ENCODE measurements around the gene CLSTN1.
A peak's percentile ranks its signal among the peaks of the same experiment; 100 is the strongest.
"Not testable (repeated sequence)": the region's sequence is repeated elsewhere in the genome, so short reads cannot be mapped to it uniquely, and the experiment has no call there.

Gene CLSTN1

GRCh38 chr1:9714257-9714718 lies 109.5 kb downstream of the CLSTN1 start:
- DNase-seq (ENCODE audit: low spot score): no peak

GRCh38 chr1:9712767-9713166 lies 111.0 kb downstream of the CLSTN1 start:
- DNase-seq (ENCODE audit: low spot score): not testable (repeated sequence)

- DNase-seq (ENCODE audit: low spot score): no peak
These were observed 112.2 kb downstream of the CLSTN1 start for GRCh38 chr1:9711466-9712020.

- DNase-seq (ENCODE audit: low spot score): no peak
These were observed 113.7 kb downstream of the CLSTN1 start for GRCh38 chr1:9710037-9710436.

GRCh38 chr1:9706178-9706577 lies 117.6 kb downstream of the CLSTN1 start:
- DNase-seq (ENCODE audit: low spot score): no peak

GRCh38 chr1:9705337-9706093 lies 118.2 kb downstream of the CLSTN1 start:
- DNase-seq (ENCODE audit: low spot score): no peak

GRCh38 chr1:9703681-9704080 lies 120.1 kb downstream of the CLSTN1 start:
- no peak for DNase-seq (ENCODE audit: low spot score)

- no peak for DNase-seq (ENCODE audit: low spot score)
These were observed 120.6 kb downstream of the CLSTN1 start for GRCh38 chr1:9703165-9703509.

- no peak for DNase-seq (ENCODE audit: low spot score)
These were observed 122.1 kb downstream of the CLSTN1 start for GRCh38 chr1:9701665-9702064.

- DNase-seq (ENCODE audit: low spot score): peak; percentile 81
These were observed 123.4 kb downstream of the CLSTN1 start for GRCh38 chr1:9700340-9700739.

GRCh38 chr1:9699361-9699760 lies 124.4 kb downstream of the CLSTN1 start:
- DNase-seq (ENCODE audit: low spot score): no peak

- DNase-seq (ENCODE audit: low spot score): no peak
These were observed 127.0 kb downstream of the CLSTN1 start for GRCh38 chr1:9696793-9697192.

GRCh38 chr1:9691691-9692090 lies 132.1 kb downstream of the CLSTN1 start:
- no peak for DNase-seq (ENCODE audit: low spot score)

GRCh38 chr1:9691108-9691445 lies 132.7 kb downstream of the CLSTN1 start:
- DNase-seq (ENCODE audit: low spot score): peak; percentile 34

GRCh38 chr1:9690440-9691107 lies 133.2 kb downstream of the CLSTN1 start:
- no peak for DNase-seq (ENCODE audit: low spot score)

- DNase-seq (ENCODE audit: low spot score): peak; percentile 52
These were observed 133.8 kb downstream of the CLSTN1 start for GRCh38 chr1:9689971-9690381.

- peak; percentile 94 for DNase-seq (ENCODE audit: low spot score)
These were observed 134.6 kb downstream of the CLSTN1 start for GRCh38 chr1:9689011-9689706.

- no peak for DNase-seq (ENCODE audit: low spot score)
These were observed 135.2 kb downstream of the CLSTN1 start for GRCh38 chr1:9688599-9688998.

- peak; percentile 56 for DNase-seq (ENCODE audit: low spot score)
These were observed 135.7 kb downstream of the CLSTN1 start for GRCh38 chr1:9687874-9688582.

GRCh38 chr1:9687120-9687873 lies 136.5 kb downstream of the CLSTN1 start:
- DNase-seq (ENCODE audit: low spot score): peak; percentile 47

- no peak for DNase-seq (ENCODE audit: low spot score)
These were observed 139.0 kb downstream of the CLSTN1 start for GRCh38 chr1:9684801-9685200.

All from AG08396 (cell line).